Progenitor cell of endocrine pancreas (in vitro differentiated cells): ENCODE results near the gene TMEM243. TPM values are rescaled to one million over a fixed set of nuclear protein-coding genes. Genes with fewer than 3 reads are reported as not detected.
A peak's percentile ranks its signal among the peaks of the same experiment; 100 is the strongest.

Source experiments
- DNase-seq: peaks from one replicate; pipeline ENCODE4 v3.0.0; 2021; ENCODE audit warnings: low spot score; ENCODE audit not compliant: unreplicated experiment
- H3K27ac Mint-ChIP-seq: 2 replicates; pipeline ENCODE4 v1.8.0; 2021; ENCODE audit warnings: mild to moderate bottlenecking, moderate library complexity, mixed read lengths
- H3K27me3 Mint-ChIP-seq: 2 replicates; pipeline ENCODE4 v1.8.0; 2021; ENCODE audit warnings: mixed read lengths
- H3K36me3 Mint-ChIP-seq: 2 replicates; pipeline ENCODE4 v1.8.0; 2022; ENCODE audit warnings: mixed read lengths; ENCODE audit not compliant: insufficient read depth
- H3K4me1 Mint-ChIP-seq: 2 replicates; pipeline ENCODE4 v1.8.0; 2021; ENCODE audit warnings: low read depth, mixed read lengths
- H3K4me3 Mint-ChIP-seq: 2 replicates; pipeline ENCODE4 v1.8.0; 2021; ENCODE audit warnings: low read depth, mild to moderate bottlenecking, moderate library complexity, mixed read lengths
- H3K9me3 Mint-ChIP-seq: 2 replicates; pipeline ENCODE4 v1.8.0; 2021; ENCODE audit warnings: low read depth, mixed read lengths
- CTCF ChIP-seq: fragments of 200-600 bp; sonication (generic); IDR thresholded peaks from one replicate; pipeline ENCODE4 v1.5.0; 2021; ENCODE audit warnings: antibody characterized with exemption, mild to moderate bottlenecking; ENCODE audit not compliant: unreplicated experiment
- total RNA-seq: library from RNA; stranded (reverse); gene quantifications from 2 replicates; pipeline ENCODE4 v1.2.1, GENCODE V29; 2021

TMEM243 gene
- total RNA-seq, 1 donor from 2014 or later: 16.6 TPM

- Mint-ChIP-seq H3K9me3 (peaks cover 30% of the 10 kb centered on the region), H3K36me3 (peaks cover 60% of the 10 kb centered on the region), H3K27ac (no peak overlapping the region), H3K4me3 (no peak overlapping the region), H3K4me1 (peaks cover 4% of the 10 kb centered on the region), H3K27me3 (no peaks in the 10 kb centered on the region)
- no peak for DNase-seq
- no peak for TF ChIP-seq CTCF
Observed at GRCh38 chr7:87202705-87203104, 16.8 kb downstream of the TMEM243 start.

GRCh38 chr7:87202208-87202607, 17.3 kb downstream of the TMEM243 start:
- no peak for TF ChIP-seq CTCF
- Mint-ChIP-seq H3K27me3 (no peaks in the 10 kb centered on the region), H3K27ac (peak overlapping the region; percentile 73), H3K4me1 (peaks cover 4% of the 10 kb centered on the region), H3K4me3 (no peak overlapping the region), H3K36me3 (peaks cover 60% of the 10 kb centered on the region), H3K9me3 (peaks cover 30% of the 10 kb centered on the region)
- no peak for DNase-seq

- no peaks in the 10 kb centered on the region for H3K27me3 Mint-ChIP-seq
- H3K4me3 Mint-ChIP-seq: no peak overlapping the region
Observed at GRCh38 chr7:87199700-87200450, 19.7 kb downstream of the TMEM243 start.

GRCh38 chr7:87199241-87199640, 20.3 kb downstream of the TMEM243 start:
- H3K27me3 Mint-ChIP-seq: no peaks in the 10 kb centered on the region
- no peak for DNase-seq
- peak overlapping the region; percentile 35 for H3K27ac Mint-ChIP-seq
- H3K4me1 Mint-ChIP-seq: peaks cover 4% of the 10 kb centered on the region
- H3K36me3 Mint-ChIP-seq: peaks cover 59% of the 10 kb centered on the region
- no peak overlapping the region for H3K4me3 Mint-ChIP-seq
- TF ChIP-seq CTCF: no peak
- peaks cover 14% of the 10 kb centered on the region for H3K9me3 Mint-ChIP-seq

More at GRCh38 chr7:87199700-87200450, 19.7 kb downstream of the TMEM243 start:
- H3K27ac Mint-ChIP-seq: no peak overlapping the region
- H3K9me3 Mint-ChIP-seq: peaks cover 16% of the 10 kb centered on the region
- DNase-seq: no peak
- TF ChIP-seq CTCF: no peak
- H3K4me1 Mint-ChIP-seq: peaks cover 4% of the 10 kb centered on the region
- H3K36me3 Mint-ChIP-seq: peaks cover 62% of the 10 kb centered on the region

- peaks cover 39% of the 10 kb centered on the region for H3K36me3 Mint-ChIP-seq
- TF ChIP-seq CTCF: no peak
Observed at GRCh38 chr7:87193912-87194311, 25.6 kb downstream of the TMEM243 start.

More at GRCh38 chr7:87193912-87194311, 25.6 kb downstream of the TMEM243 start:
- no peak overlapping the region for H3K4me3 Mint-ChIP-seq
- H3K27ac Mint-ChIP-seq: no peak overlapping the region
- no peaks in the 10 kb centered on the region for H3K27me3 Mint-ChIP-seq
- H3K4me1 Mint-ChIP-seq: no peaks in the 10 kb centered on the region
- DNase-seq: no peak
- H3K9me3 Mint-ChIP-seq: no peaks in the 10 kb centered on the region
